Dendritic cell treated with granulocyte-macrophage colony-stimulating factor and Interleukin-4, amounts not matched to agents 40 ng/mL and 50 ng/mL, for 4 days (primary cell): ENCODE measurements around the gene BCL2L1.

Source experiments
- H3K27ac Mint-ChIP-seq: one replicate; pipeline ENCODE4 v1.8.0; 2022; ENCODE audit warnings: mild to moderate bottlenecking, mixed read lengths
- H3K27me3 Mint-ChIP-seq: one replicate; pipeline ENCODE4 v1.8.0; 2022; ENCODE audit warnings: mild to moderate bottlenecking, mixed read lengths
- H3K36me3 Mint-ChIP-seq: one replicate; pipeline ENCODE4 v1.8.0; 2022; ENCODE audit warnings: low read depth, mixed read lengths
- H3K4me1 Mint-ChIP-seq: one replicate; pipeline ENCODE4 v1.8.0; 2022; ENCODE audit warnings: low read depth, mixed read lengths
- H3K4me3 Mint-ChIP-seq: one replicate; pipeline ENCODE4 v1.8.0; 2022; ENCODE audit warnings: mild to moderate bottlenecking, moderate library complexity, mixed read lengths
- H3K9me3 Mint-ChIP-seq: one replicate; pipeline ENCODE4 v1.8.0; 2022; ENCODE audit warnings: mixed read lengths
- intact Hi-C: fragments of 100-400 bp; cut with micrococcal nuclease; formaldehyde crosslinking; loops from one replicate; pipeline ENCODE4 v1.15.0; 2022

Gene BCL2L1

DNA sequence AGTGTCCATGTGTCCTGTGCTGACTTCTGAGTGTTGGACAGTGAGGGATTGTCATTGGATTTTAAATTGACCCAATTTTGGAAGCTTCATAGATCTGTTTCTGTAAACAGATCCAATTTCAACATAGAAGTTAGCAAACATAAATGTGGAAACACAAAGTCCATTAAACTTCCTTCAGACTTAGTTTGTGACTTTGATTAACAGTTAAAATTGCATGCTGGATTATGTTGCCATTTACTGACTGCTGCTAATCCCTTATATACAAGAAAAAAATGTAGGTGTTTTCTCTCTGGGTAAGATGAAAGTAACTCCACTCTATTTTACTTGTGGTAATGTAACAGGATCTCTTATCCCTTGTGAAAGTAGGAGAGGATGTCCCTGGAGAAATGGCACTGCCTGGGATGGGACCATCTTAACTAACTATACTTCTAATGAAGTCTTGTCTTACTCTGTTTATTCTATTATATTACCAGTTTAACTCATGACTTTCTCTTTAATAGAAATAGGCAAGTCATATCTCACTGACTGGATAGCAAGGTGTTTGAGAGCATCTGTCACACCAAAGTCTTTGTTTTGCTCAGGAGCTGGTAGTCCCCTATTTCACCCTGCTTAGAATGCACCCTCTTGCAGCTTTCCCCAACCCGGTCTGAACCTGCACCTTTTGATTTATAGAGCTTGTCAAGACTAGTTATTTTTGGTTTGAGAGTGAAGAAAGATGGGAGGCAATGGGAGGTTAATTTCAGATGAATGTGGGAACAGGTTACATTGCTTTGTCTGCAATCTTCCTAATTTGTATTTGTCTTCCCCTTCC, 23.6 kb upstream of the BCL2L1 start:
- H3K27me3 Mint-ChIP-seq, result no peaks in the 10 kb centered on the region
- no peak overlapping the region for H3K4me3 Mint-ChIP-seq
- no peaks in the 10 kb centered on the region for H3K36me3 Mint-ChIP-seq
- no peaks in the 10 kb centered on the region for H3K9me3 Mint-ChIP-seq
- no peak overlapping the region for H3K27ac Mint-ChIP-seq
- peaks cover 6% of the 10 kb centered on the region for H3K4me1 Mint-ChIP-seq
- intact Hi-C loops, result no loop called here

- intact Hi-C loops, result no loop called here
- no peaks in the 10 kb centered on the region for H3K27me3 Mint-ChIP-seq
- H3K27ac Mint-ChIP-seq, result no peak overlapping the region
- no peaks in the 10 kb centered on the region for H3K4me1 Mint-ChIP-seq
- no peaks in the 10 kb centered on the region for H3K36me3 Mint-ChIP-seq
- no peaks in the 10 kb centered on the region for H3K9me3 Mint-ChIP-seq
- H3K4me3 Mint-ChIP-seq, result no peak overlapping the region
Measured at GRCh38 chr20:31740656-31741323, 18.1 kb upstream of the BCL2L1 start.

DNA sequence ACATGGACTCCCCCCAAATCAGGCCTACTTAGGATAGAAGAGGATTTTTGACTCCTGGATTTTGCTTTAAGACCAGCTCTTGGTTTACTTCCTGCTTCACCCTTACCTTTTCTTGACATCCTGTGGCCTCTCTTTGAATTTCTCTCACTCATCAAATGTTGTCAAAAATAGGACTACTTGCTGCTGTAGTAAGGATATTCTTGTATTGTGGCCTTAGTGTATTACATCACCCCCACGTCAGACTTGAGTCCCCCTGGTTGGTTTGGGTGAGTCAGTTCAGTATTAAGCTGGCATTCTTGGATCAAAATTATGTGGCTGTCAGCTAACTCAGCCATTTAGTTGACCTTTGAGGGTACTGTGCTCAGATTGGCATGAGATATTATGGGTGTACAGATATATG, 17.5 kb upstream of the BCL2L1 start:
- no peaks in the 10 kb centered on the region for H3K4me1 Mint-ChIP-seq
- H3K36me3 Mint-ChIP-seq, result no peaks in the 10 kb centered on the region
- no peak overlapping the region for H3K27ac Mint-ChIP-seq
- intact Hi-C loops, result no loop called here
- no peaks in the 10 kb centered on the region for H3K9me3 Mint-ChIP-seq
- no peaks in the 10 kb centered on the region for H3K27me3 Mint-ChIP-seq
- no peak overlapping the region for H3K4me3 Mint-ChIP-seq

DNA sequence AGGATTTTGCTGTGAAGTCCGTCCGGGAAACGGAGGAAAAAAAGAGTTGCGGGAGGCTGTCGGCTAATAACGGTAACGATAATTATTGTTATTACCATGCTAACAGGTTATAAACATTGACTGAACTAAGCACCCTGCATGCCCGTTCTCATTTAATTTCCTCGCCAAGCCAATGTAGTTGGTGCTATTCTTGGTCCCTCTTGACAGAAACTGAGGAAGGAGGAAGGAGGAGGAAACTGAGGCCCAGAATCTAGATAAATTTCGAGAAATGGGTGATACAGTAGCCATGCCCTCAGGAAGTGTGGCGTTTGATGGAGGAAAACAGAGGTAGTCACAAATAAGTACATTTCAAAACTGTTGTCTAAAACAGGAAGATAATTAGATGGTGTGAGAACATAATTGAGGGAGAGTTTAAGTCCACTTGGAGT, 16.9 kb upstream of the BCL2L1 start:
- H3K4me1 Mint-ChIP-seq, result no peaks in the 10 kb centered on the region
- no peak overlapping the region for H3K4me3 Mint-ChIP-seq
- H3K9me3 Mint-ChIP-seq, result no peaks in the 10 kb centered on the region
- no peaks in the 10 kb centered on the region for H3K27me3 Mint-ChIP-seq
- H3K36me3 Mint-ChIP-seq, result no peaks in the 10 kb centered on the region
- H3K27ac Mint-ChIP-seq, result no peak overlapping the region
- intact Hi-C loops, result loop anchor here (2.0 kb wide), 1 partner anchor 17 kb away; the partner anchor contains the start of gene BCL2L1

DNA sequence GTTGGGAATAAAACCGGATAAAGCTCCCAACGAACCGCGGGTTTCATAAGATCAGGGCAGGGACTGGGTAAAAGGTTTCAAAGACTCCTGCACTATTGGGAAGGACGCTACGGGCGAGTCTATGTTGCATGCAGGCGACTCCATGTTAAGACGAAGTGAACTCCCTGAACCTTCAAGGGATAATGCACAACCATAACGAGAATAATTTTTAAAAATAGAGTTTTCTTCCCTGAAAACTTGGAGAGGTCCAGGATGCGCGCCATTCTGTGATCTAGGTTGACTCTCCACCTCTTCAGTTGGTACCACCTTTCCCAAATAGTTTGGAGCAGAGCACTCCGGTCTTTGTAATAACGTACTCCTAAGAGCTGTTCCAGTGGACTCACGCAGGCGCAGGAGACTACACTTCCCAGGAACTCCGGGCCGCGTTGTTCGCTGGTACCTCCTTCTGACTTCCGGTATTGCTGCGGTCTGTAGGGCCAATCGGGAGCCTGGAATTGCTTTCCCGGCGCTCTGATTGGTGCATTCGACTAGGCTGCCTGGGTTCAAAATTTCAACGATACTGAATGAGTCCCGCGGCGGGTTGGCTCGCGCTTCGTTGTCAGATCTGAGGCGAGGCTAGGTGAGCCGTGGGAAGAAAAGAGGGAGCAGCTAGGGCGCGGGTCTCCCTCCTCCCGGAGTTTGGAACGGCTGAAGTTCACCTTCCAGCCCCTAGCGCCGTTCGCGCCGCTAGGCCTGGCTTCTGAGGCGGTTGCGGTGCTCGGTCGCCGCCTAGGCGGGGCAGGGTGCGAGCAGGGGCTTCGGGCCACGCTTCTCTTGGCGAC, 16.3 kb upstream of the BCL2L1 start, which contains the start of gene TPX2:
Gene TPX2, plus strand, starts transcription at position 562 of the 821 bp plus-strand sequence. CDS start 18,187 bp downstream, outside the sequence.
- Mint-ChIP-seq H3K4me3 (peak within 1 kb of the TSS; percentile 59), H3K36me3 (no peaks in the 10 kb centered on the region), H3K9me3 (no peaks in the 10 kb centered on the region), H3K4me1 (no peaks in the 10 kb centered on the region), H3K27me3 (no peaks in the 10 kb centered on the region), H3K27ac (no peak within 1 kb of the TSS)
- intact Hi-C loops, result loop anchor here (2.0 kb wide), 1 partner anchor 16 kb away; the partner anchor contains the start of gene BCL2L1

DNA sequence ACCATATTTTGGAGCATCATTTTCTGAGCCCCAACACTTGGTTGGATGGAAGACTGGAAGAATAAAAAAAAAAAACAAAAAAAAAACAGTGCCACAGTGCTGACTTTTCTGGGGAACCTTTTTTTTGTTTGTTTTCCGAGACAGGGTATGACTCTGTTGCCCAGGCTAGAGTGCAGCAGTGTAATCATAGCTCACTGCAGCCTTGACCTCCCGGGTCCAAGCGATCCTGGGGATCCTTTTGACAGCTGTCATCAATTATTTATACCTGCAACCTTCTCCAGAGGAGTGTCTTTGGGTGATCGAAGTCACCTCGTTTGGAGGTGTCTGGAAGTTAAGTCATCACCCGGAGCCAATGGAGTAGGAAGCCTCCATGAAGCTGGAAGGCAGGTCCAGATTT, 8.7 kb upstream of the BCL2L1 start:
- Mint-ChIP-seq H3K9me3 (no peaks in the 10 kb centered on the region), H3K27ac (no peak overlapping the region), H3K36me3 (no peaks in the 10 kb centered on the region), H3K4me1 (peaks cover 12% of the 10 kb centered on the region), H3K4me3 (no peak overlapping the region), H3K27me3 (no peaks in the 10 kb centered on the region)
- intact Hi-C loops, result no loop called here

GRCh38 chr20:31723319-31724078, 831 bp upstream of the BCL2L1 start:
- Mint-ChIP-seq H3K9me3 (no peaks in the 10 kb centered on the region), H3K36me3 (peaks cover 46% of the 10 kb centered on the region), H3K27ac (peak overlapping the region; percentile 97), H3K4me1 (peaks cover 47% of the 10 kb centered on the region), H3K4me3 (peak overlapping the region; percentile 93), H3K27me3 (no peaks in the 10 kb centered on the region)
- intact Hi-C loops, result loop anchor here (1.0 to 2.0 kb wide), 4 partner anchors 15 to 89 kb away; partner anchors contain the start of gene TPX2

DNA sequence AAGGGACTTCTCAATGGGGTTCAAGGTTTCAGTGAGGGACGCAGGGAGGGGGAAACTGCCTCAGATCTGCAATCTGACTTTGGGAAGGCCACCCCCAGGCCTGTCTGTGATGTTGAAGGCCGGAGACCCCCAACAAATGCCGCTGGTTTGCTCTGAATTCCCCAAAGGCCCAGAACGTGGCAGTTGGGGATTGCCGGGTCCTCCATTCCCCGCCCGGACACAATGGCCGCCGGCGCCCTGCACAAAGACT, 326 bp upstream of the BCL2L1 start:
- H3K27ac Mint-ChIP-seq, result peak overlapping the region; percentile 97
- H3K27me3 Mint-ChIP-seq, result no peaks in the 10 kb centered on the region
- intact Hi-C loops, result loop anchor here (1.0 to 2.0 kb wide), 3 partner anchors 16 to 62 kb away; partner anchors contain the start of gene TPX2
- peaks cover 49% of the 10 kb centered on the region for H3K36me3 Mint-ChIP-seq
- no peaks in the 10 kb centered on the region for H3K9me3 Mint-ChIP-seq
- peak overlapping the region; percentile 93 for H3K4me3 Mint-ChIP-seq
- H3K4me1 Mint-ChIP-seq, result peaks cover 50% of the 10 kb centered on the region

- H3K27ac Mint-ChIP-seq, result peak overlapping the region; percentile 97
- peaks cover 63% of the 10 kb centered on the region for H3K36me3 Mint-ChIP-seq
- H3K4me1 Mint-ChIP-seq, result peaks cover 52% of the 10 kb centered on the region
- intact Hi-C loops, result loop anchor here (1.0 to 2.0 kb wide), 2 partner anchors 17 to 22 kb away; partner anchors contain the start of gene TPX2
- H3K4me3 Mint-ChIP-seq, result peak overlapping the region; percentile 93
- no peaks in the 10 kb centered on the region for H3K9me3 Mint-ChIP-seq
- no peaks in the 10 kb centered on the region for H3K27me3 Mint-ChIP-seq
Measured at GRCh38 chr20:31721408-31722256, 1.0 kb downstream of the BCL2L1 start.

DNA sequence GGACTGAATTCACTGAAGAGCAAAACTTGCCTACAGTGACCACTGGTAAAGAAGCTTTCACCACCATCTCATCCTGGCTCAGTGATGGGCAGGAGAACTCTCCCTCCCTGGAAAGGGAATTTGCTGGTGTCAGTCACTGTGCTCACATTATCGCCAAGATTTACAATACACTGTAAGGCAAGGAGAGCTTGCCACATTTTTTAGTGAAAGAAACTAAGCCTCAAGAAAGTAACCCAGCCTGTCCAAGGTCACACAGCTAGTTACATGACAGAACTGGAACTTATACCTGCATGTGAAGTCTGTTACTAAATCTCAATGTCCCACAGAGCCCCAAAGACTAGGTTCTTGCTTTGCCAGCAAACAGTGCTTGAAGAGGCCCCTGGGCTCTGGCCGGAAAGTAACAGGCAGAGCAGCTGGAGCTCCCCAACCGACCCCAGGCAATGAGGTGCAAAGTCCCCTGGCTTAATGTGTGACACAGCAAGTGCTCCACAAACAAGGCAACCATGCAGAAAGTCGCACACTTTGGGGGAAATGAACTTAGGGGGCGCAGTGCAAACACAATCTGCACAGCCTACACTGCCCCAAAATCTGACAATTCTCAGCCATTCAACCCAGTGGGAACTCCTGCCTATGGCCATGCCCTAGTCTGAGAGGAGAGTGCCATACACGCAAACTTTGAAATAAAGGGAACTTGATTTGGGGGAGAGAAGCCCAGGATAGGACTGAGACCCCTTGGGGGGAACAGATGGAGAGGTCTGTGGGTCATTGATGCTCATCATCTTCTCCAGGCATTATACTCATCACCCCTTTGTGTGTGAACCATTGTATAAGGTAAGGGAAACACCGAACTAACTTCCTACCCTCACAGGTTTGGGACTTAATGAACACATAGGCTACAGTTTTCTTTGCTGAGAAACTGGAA, 1.9 kb downstream of the BCL2L1 start:
- H3K9me3 Mint-ChIP-seq, result no peaks in the 10 kb centered on the region
- H3K27ac Mint-ChIP-seq, result peak overlapping the region; percentile 97
- intact Hi-C loops, result no loop called here
- H3K36me3 Mint-ChIP-seq, result peaks cover 70% of the 10 kb centered on the region
- H3K27me3 Mint-ChIP-seq, result no peaks in the 10 kb centered on the region
- H3K4me1 Mint-ChIP-seq, result peaks cover 58% of the 10 kb centered on the region
- peak overlapping the region; percentile 93 for H3K4me3 Mint-ChIP-seq

GRCh38 chr20:31719644-31720485, 2.8 kb downstream of the BCL2L1 start:
- H3K27ac Mint-ChIP-seq, result peak overlapping the region; percentile 97
- peaks cover 67% of the 10 kb centered on the region for H3K4me1 Mint-ChIP-seq
- H3K36me3 Mint-ChIP-seq, result peaks cover 79% of the 10 kb centered on the region
- intact Hi-C loops, result no loop called here
- peak overlapping the region; percentile 93 for H3K4me3 Mint-ChIP-seq
- no peaks in the 10 kb centered on the region for H3K9me3 Mint-ChIP-seq
- no peaks in the 10 kb centered on the region for H3K27me3 Mint-ChIP-seq
